HG02938 (cell line): ENCODE data around the gene COL8A2.

Source experiments
- ATAC-seq: cut with Tn5 transposase; IDR thresholded peaks from one replicate; pipeline ENCODE4 v1.9.1; 2021; ENCODE audit warnings: mild to moderate bottlenecking, moderate library complexity; ENCODE audit not compliant: unreplicated experiment

The COL8A2 gene

DNA sequence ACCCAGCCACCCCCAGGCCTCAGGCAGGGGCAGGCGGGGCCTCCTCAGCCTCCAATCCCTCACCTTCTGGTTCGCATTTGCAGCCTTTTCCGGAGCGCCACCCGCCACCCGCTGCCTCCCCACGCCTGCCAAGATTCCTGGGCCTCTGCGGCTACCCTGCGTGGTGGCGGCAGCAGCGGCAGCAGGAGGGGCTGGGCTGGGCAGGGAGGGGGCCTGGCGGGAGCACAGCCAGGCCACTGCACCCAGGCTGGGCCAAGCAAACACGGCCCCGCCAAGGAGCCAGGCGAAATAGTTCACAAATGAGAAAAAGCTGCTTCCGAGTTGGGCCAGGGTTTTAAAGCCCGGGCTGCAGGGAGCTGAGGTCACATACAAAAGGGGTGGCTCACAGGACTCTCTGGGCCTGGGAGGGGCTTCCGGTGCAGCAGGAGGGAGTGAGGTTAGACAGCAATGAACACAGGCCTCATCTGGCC is 9.8 kb downstream of the COL8A2 start:
- ATAC-seq, result no peak

DNA sequence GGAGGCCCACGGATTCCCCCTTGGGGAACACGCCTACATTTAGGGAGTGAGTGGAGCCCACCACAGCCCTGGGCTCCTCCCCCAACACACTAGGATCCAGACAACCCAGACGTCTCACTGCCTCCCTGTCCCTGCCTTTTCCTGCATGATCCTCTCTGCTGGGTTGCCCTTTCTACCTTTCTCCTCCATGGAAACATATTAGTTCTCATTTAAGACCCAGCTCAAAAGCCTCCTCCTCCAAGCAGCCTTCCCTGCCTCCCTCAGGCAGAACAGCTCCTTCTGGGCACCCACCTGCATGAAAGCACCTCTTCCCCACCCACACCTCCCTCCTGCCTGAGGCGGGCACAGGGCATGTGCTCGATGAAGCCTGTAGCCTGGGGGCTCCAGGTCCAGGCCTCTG is 10.7 kb downstream of the COL8A2 start:
- no peak for ATAC-seq

DNA sequence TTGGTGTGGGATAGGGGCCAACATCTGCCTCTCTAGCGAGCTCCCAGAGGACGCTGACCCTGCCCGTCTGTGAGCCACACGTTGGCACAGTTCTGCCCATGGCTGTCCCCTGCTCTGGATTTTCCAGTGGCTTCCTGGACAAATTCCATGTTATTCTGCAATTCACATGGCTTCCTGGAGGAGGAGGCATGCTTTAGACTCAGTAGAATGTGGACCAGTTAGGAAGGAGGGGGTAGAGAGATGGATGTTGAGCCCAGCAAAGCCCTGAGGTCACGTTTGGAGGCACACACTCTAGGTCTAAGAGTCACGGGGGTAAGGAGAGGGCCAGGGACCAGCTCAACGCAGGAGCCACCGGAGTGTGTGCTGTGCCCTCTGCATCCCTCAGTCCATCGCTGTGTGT is 12.2 kb downstream of the COL8A2 start:
- ATAC-seq, result no peak

DNA sequence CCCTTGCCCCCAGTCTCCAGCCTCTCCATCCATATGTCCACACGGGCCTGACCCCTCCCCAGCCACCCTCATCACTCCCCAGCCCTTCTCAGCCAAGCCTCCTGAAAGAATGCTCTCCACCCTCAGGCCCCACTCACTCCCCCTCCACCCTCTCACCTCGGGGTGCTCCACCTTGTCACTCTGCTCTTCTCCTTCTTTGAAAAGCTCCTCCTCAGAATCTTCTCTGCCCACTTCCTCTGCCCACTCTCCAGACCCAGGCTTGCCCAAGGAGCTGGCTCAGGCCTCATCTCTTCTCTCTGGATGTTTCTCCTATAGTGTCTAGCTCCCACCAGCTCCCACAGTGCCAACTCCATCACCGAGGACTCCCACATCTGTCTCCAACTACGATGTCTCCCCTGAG is 13.9 kb downstream of the COL8A2 start:
- no peak for ATAC-seq

DNA sequence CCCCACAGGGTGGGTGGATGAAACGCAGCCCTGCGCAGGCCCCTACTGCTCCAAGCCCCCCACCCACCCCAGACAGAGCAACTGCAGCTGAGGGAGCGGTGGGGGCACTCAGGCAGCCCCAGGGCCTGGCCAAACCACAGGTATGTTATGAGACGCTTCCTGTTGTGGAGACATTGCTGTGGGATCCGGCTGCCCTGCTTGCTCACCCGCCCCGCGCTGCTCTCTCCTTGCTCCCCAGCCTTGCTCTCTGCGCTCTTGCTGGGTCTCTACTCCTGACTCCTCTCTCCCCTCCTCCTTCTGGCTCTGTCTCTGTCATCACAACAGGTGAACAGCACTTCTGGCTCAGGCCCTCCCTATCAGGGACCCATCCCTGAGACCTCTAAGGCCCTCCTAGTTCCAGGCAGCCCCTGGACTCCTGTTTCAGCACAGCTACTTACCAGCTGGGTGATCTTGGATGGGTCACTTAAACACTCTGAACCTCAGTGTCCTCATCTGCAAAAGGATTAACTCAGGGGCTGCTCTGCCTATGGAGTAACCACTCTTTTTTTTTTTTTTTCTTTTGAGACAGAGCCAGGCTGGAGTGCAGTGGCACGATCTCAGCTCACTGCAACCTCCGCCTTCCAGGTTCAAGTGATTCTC is 15.9 kb downstream of the COL8A2 start:
- ATAC-seq, result no peak

DNA sequence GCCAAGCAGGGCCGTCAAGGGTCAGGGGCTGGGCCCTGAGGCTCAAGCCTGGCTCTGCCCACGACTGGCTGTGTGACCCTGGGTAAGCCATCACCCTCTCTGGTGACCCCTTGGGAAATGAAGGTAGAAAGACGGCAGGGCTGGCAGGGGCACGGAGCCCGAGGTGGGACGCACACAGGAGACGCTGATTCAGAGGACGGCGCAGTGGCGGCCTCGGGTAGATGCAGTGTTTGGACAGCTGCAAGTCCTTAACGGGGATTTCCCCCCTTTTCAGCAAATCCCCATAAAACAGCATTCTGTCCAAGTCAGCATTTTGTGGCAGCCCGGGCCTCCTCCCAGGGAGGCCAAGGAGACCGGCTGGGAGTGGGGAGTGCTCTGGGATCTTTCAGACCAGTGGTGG is 16.7 kb downstream of the COL8A2 start:
- ATAC-seq, result no peak

DNA sequence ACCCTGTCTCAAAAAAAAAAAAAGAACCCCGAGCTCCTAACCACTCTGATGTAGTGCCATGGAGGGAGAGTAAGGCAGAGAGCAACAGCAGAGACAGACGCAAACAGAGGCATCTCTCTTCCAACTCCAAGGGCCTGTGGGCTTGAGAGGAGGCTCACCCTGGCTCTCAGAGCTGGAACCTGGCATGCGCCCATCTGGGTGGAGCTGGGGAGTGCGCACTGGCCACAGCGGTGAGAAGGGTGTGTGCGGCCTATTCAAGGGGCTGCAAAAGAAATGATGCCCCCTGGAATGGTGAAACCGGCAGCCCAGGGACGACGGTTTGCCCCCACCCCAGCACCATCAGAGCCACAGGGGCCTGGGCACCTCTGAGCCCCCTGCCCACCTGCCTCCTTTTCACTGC is 17.6 kb downstream of the COL8A2 start:
- ATAC-seq, result no peak

DNA sequence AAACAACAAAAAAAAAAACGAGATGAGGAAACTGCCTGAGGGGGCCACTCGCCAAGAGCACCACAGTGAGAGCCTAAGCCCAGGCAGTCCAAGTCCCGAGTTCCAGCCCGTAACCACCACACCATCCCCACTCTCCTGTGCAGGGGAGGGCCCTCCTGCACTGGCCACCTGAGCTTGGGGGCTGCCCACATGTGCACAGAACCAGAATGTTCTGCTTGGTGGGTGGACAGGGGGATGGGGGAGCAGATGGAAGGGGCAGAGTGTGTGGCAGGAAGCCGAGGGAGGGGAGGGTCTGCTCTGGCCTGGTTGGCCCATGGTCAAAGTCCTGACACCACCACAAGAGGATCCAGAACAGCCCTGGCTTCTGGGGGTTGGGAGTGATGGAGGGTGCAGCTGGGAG is 18.8 kb downstream of the COL8A2 start:
- ATAC-seq, result no peak

DNA sequence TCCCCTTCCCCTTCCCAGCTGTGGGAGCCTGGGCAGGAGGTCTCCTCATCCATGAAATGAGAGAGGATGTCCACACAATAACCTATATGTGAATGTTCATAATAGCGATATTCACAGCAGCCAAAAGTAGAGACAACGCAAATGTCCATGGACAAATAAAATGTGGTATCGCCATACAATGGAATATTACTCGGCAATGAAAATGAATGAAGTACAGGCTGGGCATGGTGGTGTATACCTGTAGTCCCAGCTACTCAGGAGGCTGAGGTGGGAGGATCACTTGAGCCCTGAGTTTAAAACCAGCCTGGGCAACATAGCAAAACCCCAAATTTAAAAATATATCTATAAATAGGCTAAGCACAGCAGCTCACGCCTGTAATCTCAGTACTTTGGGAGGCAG is 23.5 kb downstream of the COL8A2 start:
- ATAC-seq, result no peak

DNA sequence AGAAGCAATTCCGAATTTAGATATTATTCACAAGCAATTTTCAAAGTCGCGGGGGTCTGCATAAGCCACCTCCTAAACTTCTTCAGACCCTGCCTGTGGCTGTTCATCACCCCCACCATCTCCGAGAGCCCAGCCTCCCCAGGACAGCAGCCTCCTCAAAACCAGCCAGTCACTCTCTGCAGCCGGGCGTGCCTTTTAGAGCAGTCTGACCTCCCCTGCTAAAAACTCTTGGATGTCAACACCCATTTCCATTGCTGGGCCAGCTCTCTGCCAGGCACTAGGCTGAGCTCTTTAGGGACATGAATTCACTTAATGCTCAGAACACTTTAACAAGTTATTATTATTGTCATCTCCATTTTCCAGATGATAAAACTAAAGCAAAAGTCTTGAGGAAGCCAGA is 24.6 kb downstream of the COL8A2 start:
- no peak for ATAC-seq

DNA sequence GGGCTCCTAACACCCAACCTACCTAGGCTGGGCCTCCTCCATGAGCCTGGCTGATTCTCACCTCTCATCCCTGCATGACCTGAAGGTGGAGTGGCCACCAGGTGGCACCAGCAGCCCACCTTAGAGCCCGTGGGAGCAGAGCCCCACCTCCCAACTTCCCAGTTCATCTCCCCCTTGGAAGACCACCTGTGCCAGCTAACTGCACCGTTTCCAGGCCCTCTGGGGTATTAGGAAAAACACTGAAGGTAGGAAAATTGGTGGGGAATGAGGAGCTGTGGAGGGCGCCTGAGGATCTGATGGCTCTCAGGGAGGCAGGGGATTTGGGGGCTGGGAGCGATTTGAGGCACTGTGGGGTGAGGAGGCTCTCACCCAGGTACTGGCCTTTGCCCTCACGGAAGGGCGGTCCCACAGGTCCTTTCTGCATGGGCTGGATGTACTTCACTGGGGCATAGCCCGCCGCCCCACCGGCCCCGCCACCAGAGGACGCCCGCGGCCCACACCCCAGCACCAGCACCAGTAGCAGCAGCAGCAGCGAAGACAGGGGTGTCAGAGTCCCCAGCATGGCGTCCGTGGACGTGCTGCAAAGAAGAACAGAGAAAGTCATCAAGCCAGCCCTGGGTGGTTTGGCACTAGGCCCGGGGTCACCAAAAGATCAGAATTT is 25.2 kb downstream of the COL8A2 start:
- no peak for ATAC-seq

DNA sequence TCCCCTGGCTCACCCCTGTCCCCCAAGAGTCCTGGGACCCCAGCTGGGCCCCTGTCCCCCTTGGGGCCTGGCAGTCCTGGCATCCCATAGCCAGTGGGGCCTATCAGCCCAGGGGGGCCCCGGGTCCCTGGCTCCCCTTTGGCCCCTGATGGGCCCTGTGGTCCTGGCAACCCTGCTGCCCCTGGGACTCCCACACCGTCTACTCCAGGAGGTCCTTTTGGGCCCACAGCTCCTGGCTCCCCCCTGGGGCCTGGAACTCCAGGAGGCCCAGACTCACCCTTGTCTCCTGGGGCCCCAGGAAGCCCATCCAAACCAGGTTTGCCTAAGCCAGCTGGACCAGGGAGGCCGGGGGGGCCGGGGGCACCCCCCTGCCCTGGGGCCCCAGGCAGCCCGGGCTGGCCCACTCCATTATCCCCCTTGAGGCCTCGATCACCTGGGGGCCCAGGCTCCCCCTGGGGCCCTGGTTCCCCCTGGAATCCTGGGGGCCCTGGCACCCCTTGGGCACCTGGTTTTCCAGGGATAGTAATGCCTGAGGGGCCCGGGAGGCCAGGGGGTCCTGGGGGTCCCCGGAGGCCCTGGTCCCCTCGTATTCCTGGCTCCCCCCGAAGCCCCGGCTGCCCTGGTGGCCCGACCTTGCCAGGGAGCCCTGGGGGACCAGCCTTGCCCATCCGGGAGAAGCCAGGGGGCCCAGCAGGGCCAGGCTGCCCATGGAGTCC is 26.2 kb downstream of the COL8A2 start:
- no peak for ATAC-seq

DNA sequence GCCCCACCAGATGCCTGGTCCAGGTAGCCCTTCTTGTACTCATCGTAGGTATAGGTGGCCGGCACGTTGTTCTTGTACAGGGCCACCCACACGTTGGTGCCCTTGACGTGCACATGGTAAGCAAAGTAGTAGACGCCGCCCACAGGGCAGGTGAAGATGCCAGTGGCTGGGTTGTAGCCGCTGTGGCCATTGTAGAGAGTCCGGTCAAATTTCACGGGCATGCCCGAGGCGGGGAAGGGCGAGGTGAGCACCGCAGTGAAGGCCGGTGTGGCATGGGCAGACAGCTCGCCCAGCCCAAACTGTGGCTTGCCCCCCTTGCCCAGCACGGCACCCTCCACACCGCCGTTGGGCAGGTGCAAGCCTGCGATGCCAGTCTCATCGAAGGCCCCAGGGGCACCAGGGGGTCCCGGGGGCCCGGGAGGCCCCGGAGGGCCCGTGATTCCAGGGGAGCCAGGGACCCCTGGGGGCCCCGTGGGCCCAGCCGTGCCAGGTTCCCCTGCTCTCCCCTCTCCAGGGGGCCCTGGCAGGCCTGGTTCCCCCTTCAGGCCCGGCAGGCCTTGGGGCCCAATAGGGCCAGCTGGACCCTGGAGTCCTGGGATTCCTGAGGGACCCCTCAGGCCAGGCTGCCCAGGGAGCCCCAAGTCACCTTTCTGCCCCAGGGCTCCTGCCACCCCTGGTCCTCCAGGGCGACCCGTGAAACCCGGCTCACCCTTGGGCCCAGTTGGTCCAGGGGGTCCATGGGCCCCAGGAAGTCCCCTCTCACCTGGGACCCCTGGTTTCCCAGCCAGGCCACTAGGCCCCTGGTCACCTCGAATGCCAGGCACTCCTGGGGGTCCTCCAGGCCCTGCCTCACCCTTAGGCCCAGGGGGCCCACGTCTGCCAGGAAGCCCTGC is 27.1 kb downstream of the COL8A2 start:
- no peak for ATAC-seq

DNA sequence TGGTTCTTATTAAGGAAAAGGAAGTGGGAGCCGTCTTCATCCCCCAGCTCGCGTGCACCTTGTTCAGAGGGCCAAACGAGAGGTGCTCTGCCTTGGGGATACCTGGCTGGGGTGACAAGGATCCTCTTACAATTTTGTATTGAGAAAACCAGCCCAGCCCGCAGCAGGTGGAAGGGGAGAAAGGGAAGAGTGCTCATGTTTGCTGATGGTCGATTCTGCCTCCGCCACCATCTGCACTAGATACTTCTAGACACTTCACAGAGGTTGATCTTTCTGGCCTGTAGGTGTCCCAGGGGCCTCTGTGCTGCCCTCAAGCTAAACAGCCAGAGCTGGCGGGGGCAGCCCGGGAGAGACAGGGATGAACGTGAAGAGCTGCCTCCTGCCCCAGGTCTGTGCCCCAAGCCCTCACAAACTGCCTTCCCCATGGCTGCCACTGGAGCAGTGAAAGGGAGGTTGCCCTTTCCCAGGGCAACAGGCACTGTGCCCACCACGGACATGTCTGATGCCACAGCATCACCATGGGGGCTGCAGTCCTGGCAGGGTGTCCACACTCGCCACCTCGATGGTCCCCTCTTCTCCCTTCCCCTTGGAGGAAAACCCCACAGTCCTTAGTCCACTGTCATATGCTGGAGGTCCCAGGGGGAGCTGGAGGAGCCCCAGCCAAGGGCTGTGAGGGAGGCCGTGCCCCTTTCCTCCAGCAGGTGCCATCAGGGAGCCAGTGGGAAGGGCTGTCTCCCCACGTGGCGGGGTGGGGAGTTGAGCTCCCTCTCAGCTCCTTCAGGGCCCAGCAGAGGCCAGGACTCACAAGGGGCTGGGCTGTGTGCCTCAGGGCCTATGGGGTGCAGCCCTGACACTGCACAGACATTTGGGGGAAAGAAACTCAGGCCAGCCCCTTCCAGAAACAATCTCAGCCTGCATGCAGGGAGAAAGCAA is 28.3 kb downstream of the COL8A2 start:
- ATAC-seq, result no peak

DNA sequence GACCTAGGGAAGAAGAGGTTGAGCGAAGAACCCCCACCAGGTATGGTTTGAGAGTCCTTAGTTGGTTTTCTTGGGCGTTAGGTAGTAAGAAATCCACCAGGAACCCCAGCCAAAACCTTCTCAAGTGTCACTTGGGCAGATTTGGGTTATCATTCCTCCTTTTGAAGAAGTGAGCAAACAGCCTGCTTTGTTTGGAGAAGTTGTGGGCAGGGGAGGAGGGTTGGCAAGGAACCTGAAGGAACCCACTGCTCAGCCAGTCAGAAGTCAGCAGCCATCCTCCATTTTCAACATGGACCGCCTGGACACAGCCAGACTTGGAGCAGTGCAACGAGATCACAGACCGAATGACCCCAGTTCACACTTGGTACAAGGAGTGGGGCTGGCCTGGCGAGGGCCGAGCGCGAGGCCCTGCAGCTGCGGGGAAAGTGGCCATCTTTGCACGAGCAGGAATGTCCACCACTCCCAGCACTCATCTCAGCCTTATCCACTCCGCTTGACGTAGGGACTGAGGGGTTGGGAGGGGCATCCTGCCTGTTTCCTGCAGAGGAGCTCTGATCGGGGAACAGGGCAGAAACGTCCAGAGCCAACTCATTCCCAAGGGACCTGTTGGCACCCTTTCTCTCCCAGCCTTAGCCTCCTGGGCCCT is 29.1 kb downstream of the COL8A2 start:
- no peak for ATAC-seq

DNA sequence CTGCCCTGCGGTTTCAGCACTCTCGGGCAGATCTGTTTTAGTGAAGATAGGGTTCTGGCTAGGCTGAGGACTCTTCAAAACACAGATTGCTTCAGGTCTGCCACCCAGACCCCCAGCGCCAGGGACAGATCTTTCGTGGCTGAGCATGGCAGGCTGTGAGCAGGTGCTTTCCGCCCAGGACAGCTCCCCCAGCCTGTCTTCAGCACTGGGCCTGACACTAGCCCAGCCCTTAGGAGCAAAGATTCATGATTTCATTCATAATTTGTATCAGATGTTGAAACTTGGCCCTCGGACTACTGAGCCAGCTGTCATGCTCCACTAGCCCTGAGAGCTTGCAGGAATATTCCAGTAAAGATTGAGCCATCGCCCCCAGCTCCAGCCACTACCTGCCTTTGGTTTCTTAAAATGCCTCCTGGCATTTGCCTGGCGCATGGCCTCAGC is 30.4 kb downstream of the COL8A2 start:
- ATAC-seq, result no peak

DNA sequence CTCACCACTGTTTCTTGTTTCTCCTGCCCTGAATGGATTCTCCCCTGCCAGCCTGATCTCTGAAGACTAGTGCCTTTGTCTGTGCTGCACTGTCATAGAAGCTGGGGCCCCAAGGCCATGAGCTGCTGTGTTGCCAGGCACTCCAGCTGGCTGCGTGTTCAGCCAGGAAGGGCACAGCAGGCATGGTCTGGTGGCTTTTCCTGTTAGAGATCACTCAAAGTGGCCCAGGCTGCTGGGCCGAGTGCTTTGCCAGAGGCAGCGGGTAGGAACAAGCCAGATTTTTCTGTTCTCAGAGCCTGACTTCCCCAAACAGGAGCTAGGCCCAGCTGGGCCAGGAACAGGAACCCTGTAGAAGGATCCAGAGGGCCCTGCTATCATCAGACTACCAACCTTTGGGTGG is 31.1 kb downstream of the COL8A2 start:
- no peak for ATAC-seq

DNA sequence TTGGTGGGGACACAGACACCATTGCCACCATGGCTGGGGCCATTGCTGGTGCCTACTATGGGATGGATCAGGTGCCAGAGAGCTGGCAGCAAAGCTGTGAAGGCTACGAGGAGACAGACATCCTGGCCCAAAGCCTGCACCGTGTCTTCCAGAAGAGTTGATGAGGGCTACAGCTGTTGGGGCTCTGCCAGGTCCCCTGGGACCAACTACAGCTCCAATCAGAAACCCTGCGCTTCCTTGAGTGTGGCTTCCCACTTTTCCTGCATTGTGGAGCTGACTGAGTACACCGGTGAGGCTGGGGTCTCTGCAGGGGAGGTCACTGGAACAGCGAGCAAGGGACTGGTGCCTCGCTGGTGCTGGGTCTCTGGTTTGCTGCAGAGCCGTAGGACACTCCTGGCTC is 31.8 kb downstream of the COL8A2 start:
- ATAC-seq, result no peak

DNA sequence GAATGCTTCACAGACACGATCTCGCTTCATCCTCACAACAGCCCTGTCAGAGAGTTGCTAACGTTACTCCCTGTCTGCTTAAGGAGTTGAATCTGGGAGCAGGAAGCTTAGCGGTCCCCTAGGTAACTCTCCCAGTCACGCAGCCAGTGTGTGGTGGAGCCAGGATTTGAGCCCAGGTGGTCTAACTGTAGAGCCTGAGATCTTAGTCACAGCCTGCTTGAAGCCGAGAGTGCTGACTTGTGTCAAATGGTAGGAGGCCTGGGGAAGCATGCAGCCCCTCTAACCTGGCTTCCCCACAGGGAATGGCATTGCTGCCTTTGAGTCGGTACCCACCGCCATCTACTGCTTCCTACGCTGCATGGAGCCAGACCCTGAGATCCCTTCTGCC is 32.2 kb downstream of the COL8A2 start:
- no peak for ATAC-seq
